ENCODE results near the gene TIMELESS.

GRCh38 chr12:56457817-56458216 is 8.6 kb upstream of the TIMELESS start:
- no peak for TF ChIP-seq CTCF (IDR thresholded peaks at IDR 0.05)
- no peak for TF ChIP-seq POLR2A (IDR thresholded peaks at IDR 0.05)
- TF ChIP-seq POLR2AphosphoS5 (IDR thresholded peaks at IDR 0.05), result no peak

Data from upper lobe of left lung (tissue), 4 donors.